HEK293 (cell line): ENCODE measurements around the gene DEFB119.
"Not testable (repeated sequence)": the region's sequence is repeated elsewhere in the genome, so short reads cannot be mapped to it uniquely, and the experiment has no call there.

ENCODE experiments used
- CTCF ChIA-PET: fragments of 350-600 bp; formaldehyde crosslinking; extraction: SDS; loops from one replicate; lab custom pipeline; 2021; ENCODE audit warnings: antibody characterized with exemption; lab: Yijun Ruan, JAX
- POLR2A ChIA-PET: fragments of 300-600 bp; formaldehyde crosslinking; extraction: SDS; loops from one replicate; lab custom pipeline; 2020; ENCODE audit warnings: antibody characterized with exemption, inconsistent platforms; lab: Yijun Ruan, JAX
- H3K27ac ChIP-seq: fragments of 200-500 bp; sonication (Bioruptor generic); 2 replicates; pipeline ENCODE4 v1.5.1; 2014; ENCODE audit warnings: low read depth, low read length, control low read depth, inconsistent platforms; ENCODE audit errors: extremely low read depth
- H3K36me3 ChIP-seq, 2 experiments: fragments of 200-500 bp in 1 of 2; sonication (Bioruptor generic) in 1 of 2; 1 replicate in 1 of 2; 2 replicates in 1 of 2; pipeline ENCODE4 v1.5.1; 2014 to 2017; ENCODE audit warnings: inconsistent platforms in 2 of 2, low read length in 2 of 2; ENCODE audit not compliant: control insufficient read depth in 2 of 2, insufficient read depth in 1 of 2
- H3K4me1 ChIP-seq: fragments of 200-500 bp; sonication (Bioruptor generic); 2 replicates; pipeline ENCODE4 v1.5.1; 2014; ENCODE audit warnings: mild to moderate bottlenecking, low read length, inconsistent platforms; ENCODE audit not compliant: control insufficient read depth, insufficient read depth
- H3K4me3 ChIP-seq: 2 replicates; pipeline ENCODE4 v1.5.1; 2011; ENCODE audit warnings: low read depth, mild to moderate bottlenecking, control low read depth, low read length, moderate library complexity
- H3K9me3 ChIP-seq: fragments of 200-500 bp; sonication (Bioruptor generic); 2 replicates; pipeline ENCODE4 v1.5.1; 2014; ENCODE audit warnings: low read depth, low read length, inconsistent platforms; ENCODE audit not compliant: control insufficient read depth, insufficient read depth
- ELK4 ChIP-seq: IDR thresholded peaks from 2 replicates; pipeline ENCODE4 v1.6.1; 2011; ENCODE audit warnings: mild to moderate bottlenecking, low read depth, low read length, borderline replicate concordance
- FEZF1 ChIP-seq: fragments of 450-650 bp; formaldehyde crosslinking; IDR thresholded peaks from 2 replicates; pipeline ENCODE4 v1.5.1; 2016; ENCODE audit warnings: missing biosample characterization, missing genetic modification characterization
- GLI2 ChIP-seq: fragments of 450-650 bp; formaldehyde crosslinking; IDR thresholded peaks from 2 replicates; pipeline ENCODE4; 2017; ENCODE audit warnings: missing biosample characterization, missing genetic modification characterization, low read depth, borderline replicate concordance
- HOXA7 ChIP-seq: sonication (generic); formaldehyde crosslinking; IDR thresholded peaks from 2 replicates; pipeline ENCODE4 v1.8.1; 2022; ENCODE audit warnings: missing genetic modification reagents, borderline replicate concordance
- INSM2 ChIP-seq: fragments of 450-650 bp; formaldehyde crosslinking; IDR thresholded peaks from 2 replicates; pipeline ENCODE4 v1.5.1; 2016; ENCODE audit warnings: missing biosample characterization, missing genetic modification characterization
- KLF8 ChIP-seq: fragments of 450-650 bp; formaldehyde crosslinking; IDR thresholded peaks from 2 replicates; pipeline ENCODE4 v1.5.1; 2016; ENCODE audit warnings: missing biosample characterization, missing genetic modification characterization
- OSR2 ChIP-seq: fragments of 450-650 bp; formaldehyde crosslinking; IDR thresholded peaks from 2 replicates; pipeline ENCODE4 v1.5.1; 2016; ENCODE audit warnings: missing biosample characterization, missing genetic modification characterization
- REST ChIP-seq: fragments of 450-650 bp; formaldehyde crosslinking; IDR thresholded peaks from 2 replicates; pipeline ENCODE4 v1.5.1; 2016; ENCODE audit warnings: missing biosample characterization, missing genetic modification characterization
- SCRT2 ChIP-seq: fragments of 450-650 bp; formaldehyde crosslinking; IDR thresholded peaks from 2 replicates; pipeline ENCODE4 v1.5.1; 2016; ENCODE audit warnings: missing biosample characterization, missing genetic modification characterization
- SP3 ChIP-seq: fragments of 450-650 bp; formaldehyde crosslinking; IDR thresholded peaks from 2 replicates; pipeline ENCODE4 v1.5.1; 2016; ENCODE audit warnings: missing biosample characterization, missing genetic modification characterization
- YY2 ChIP-seq: fragments of 450-650 bp; formaldehyde crosslinking; IDR thresholded peaks from 2 replicates; pipeline ENCODE4 v1.5.1; 2016; ENCODE audit warnings: missing biosample characterization, missing genetic modification characterization
- ZBTB26 ChIP-seq: fragments of 450-650 bp; formaldehyde crosslinking; optimal IDR thresholded peaks from 2 replicates; pipeline ENCODE3; 2016; ENCODE audit warnings: missing biosample characterization, mild to moderate bottlenecking, missing genetic modification characterization
- ZBTB44 ChIP-seq: fragments of 450-650 bp; IDR thresholded peaks from 2 replicates; pipeline ENCODE4 v1.5.1; 2018; ENCODE audit warnings: missing biosample characterization, mild to moderate bottlenecking, missing genetic modification characterization
- ZNF221 ChIP-seq: fragments of 450-650 bp; formaldehyde crosslinking; IDR thresholded peaks from 2 replicates; pipeline ENCODE4 v1.5.1; 2017; ENCODE audit warnings: missing biosample characterization, missing genetic modification characterization, borderline replicate concordance
- ZNF239 ChIP-seq: fragments of 450-650 bp; formaldehyde crosslinking; IDR thresholded peaks from 2 replicates; pipeline ENCODE4 v1.5.1; 2016; ENCODE audit warnings: missing biosample characterization, missing genetic modification characterization
- ZNF391 ChIP-seq: fragments of 450-650 bp; formaldehyde crosslinking; IDR thresholded peaks from 2 replicates; pipeline ENCODE4 v1.5.1; 2016; ENCODE audit warnings: low read depth, missing biosample characterization, missing genetic modification characterization, borderline replicate concordance
- ZNF394 ChIP-seq: fragments of 450-650 bp; formaldehyde crosslinking; IDR thresholded peaks from 2 replicates; pipeline ENCODE4 v1.5.1; 2016; ENCODE audit warnings: missing biosample characterization, missing genetic modification characterization, mild to moderate bottlenecking, moderate library complexity, borderline replicate concordance
- ZNF423 ChIP-seq: fragments of 450-650 bp; formaldehyde crosslinking; IDR thresholded peaks from 2 replicates; pipeline ENCODE4 v1.5.1; 2016; ENCODE audit warnings: missing biosample characterization, missing genetic modification characterization
- ZNF529 ChIP-seq: fragments of 450-650 bp; formaldehyde crosslinking; IDR thresholded peaks from 2 replicates; pipeline ENCODE4 v1.5.1; 2017; ENCODE audit warnings: missing genetic modification characterization, missing biosample characterization; ENCODE audit not compliant: insufficient replicate concordance
- ZNF549 ChIP-seq: fragments of 450-650 bp; IDR thresholded peaks from 2 replicates; pipeline ENCODE4 v1.5.1; 2018; ENCODE audit warnings: missing biosample characterization, missing genetic modification characterization, mild to moderate bottlenecking, inconsistent platforms, moderate library complexity
- ZNF560 ChIP-seq: fragments of 450-650 bp; formaldehyde crosslinking; IDR thresholded peaks from 2 replicates; pipeline ENCODE4 v1.5.1; 2017; ENCODE audit warnings: missing biosample characterization, missing genetic modification characterization, borderline replicate concordance
- ZNF626 ChIP-seq: fragments of 450-650 bp; sonication (Bioruptor Pico); formaldehyde crosslinking; IDR thresholded peaks from 2 replicates; pipeline ENCODE4 v1.5.1; 2018; ENCODE audit warnings: missing biosample characterization, missing genetic modification characterization, inconsistent platforms
- ZNF660 ChIP-seq: fragments of 450-650 bp; IDR thresholded peaks from 2 replicates; pipeline ENCODE4 v1.5.1; 2018; ENCODE audit warnings: missing biosample characterization, mild to moderate bottlenecking, missing genetic modification characterization
- ZNF707 ChIP-seq: fragments of 450-650 bp; formaldehyde crosslinking; IDR thresholded peaks from 2 replicates; pipeline ENCODE4 v1.5.1; 2016; ENCODE audit warnings: missing biosample characterization, missing genetic modification characterization
- ZNF768 ChIP-seq: fragments of 450-650 bp; formaldehyde crosslinking; IDR thresholded peaks from 2 replicates; pipeline ENCODE4 v1.5.1; 2018; ENCODE audit warnings: missing biosample characterization, mild to moderate bottlenecking, missing genetic modification characterization
- ZNF791 ChIP-seq: fragments of 450-650 bp; formaldehyde crosslinking; IDR thresholded peaks from 2 replicates; pipeline ENCODE4 v1.5.1; 2016; ENCODE audit warnings: missing biosample characterization, missing genetic modification characterization
- ZNF830 ChIP-seq: fragments of 450-650 bp; IDR thresholded peaks from 2 replicates; pipeline ENCODE4 v1.5.0; 2018; ENCODE audit warnings: missing biosample characterization, missing genetic modification characterization, low read depth, mild to moderate bottlenecking, moderate library complexity

Gene DEFB119

GRCh38 chr20:31368301-31368700 is 22.1 kb downstream of the DEFB119 start, which contains the start of gene DEFB118 (continued):
- no peak for TF ChIP-seq ZBTB44 (tag by site-specific recombination)
- no peak for TF ChIP-seq ZNF391
- no peak for TF ChIP-seq ZNF560 (tag by site-specific recombination)
- no peak for TF ChIP-seq ZNF529 (tag by site-specific recombination)

- POLR2A ChIA-PET, H3K36me3 ChIP-seq, H3K4me3 ChIP-seq, CTCF ChIA-PET, H3K4me1 ChIP-seq, H3K9me3 ChIP-seq, H3K27ac ChIP-seq: not testable (repeated sequence)
These were observed 26.1 kb downstream of the DEFB119 start for GRCh38 chr20:31364272-31364671.

GRCh38 chr20:31363295-31363694 is 27.1 kb downstream of the DEFB119 start:
- POLR2A ChIA-PET: no interaction called here

GRCh38 chr20:31355981-31356380 is 34.4 kb downstream of the DEFB119 start:
- Histone ChIP-seq H3K27ac (no peak overlapping the region), H3K4me1 (no peaks in the 10 kb centered on the region), H3K36me3 (no peaks in the 10 kb centered on the region), H3K9me3 (no peaks in the 10 kb centered on the region), H3K4me3 (no peak overlapping the region)
- CTCF ChIA-PET: interaction anchor here (0.6 to 1.2 kb wide), 2 partner anchors 16 to 42 kb away, joined by 3 read pairs; no protein-coding TSS in a partner anchor
- POLR2A ChIA-PET: no interaction called here
- TF ChIP-seq INSM2 (tag by site-specific recombination) (no peak), ZNF707 (tag by site-specific recombination) (no peak), ZNF423 (tag by site-specific recombination) (no peak), ZNF791 (tag by site-specific recombination) (no peak), REST (tag by site-specific recombination) (no peak)

More at GRCh38 chr20:31363295-31363694, 27.1 kb downstream of the DEFB119 start:
- no peak overlapping the region for H3K27ac ChIP-seq
- H3K4me3 ChIP-seq: no peak overlapping the region
- H3K9me3 ChIP-seq: no peaks in the 10 kb centered on the region
- no peak for TF ChIP-seq SCRT2 (tag by site-specific recombination)
- TF ChIP-seq SP3 (tag by site-specific recombination): no peak
- no peak for TF ChIP-seq FEZF1 (tag by site-specific recombination)
- TF ChIP-seq HOXA7: no peak
- TF ChIP-seq ZNF394 (tag by site-specific recombination): no peak
- TF ChIP-seq ZBTB26: no peak
- TF ChIP-seq GLI2 (tag by site-specific recombination): no peak
- TF ChIP-seq ZNF239 (tag by site-specific recombination): no peak
- TF ChIP-seq ZNF830 (tag by site-specific recombination): no peak
- TF ChIP-seq ZNF221 (tag by site-specific recombination): no peak
- no peak for TF ChIP-seq ELK4
- TF ChIP-seq ZNF626: no peak
- TF ChIP-seq ZNF660 (tag by site-specific recombination): no peak
- no peak for TF ChIP-seq OSR2 (tag by site-specific recombination)
- TF ChIP-seq KLF8 (tag by site-specific recombination): no peak
- no peak for TF ChIP-seq ZNF549 (tag by site-specific recombination)
- TF ChIP-seq ZNF768 (tag by site-specific recombination): no peak
- TF ChIP-seq YY2: no peak
- H3K36me3 ChIP-seq: no peaks in the 10 kb centered on the region
- no peaks in the 10 kb centered on the region for H3K4me1 ChIP-seq
- CTCF ChIA-PET: no interaction called here
